NCI-H146 treated with DMSO at 0.1 percent for 48 hours (cell line): ENCODE measurements around the gene PTRHD1.
"Not testable (repeated sequence)": the region's sequence is repeated elsewhere in the genome, so short reads cannot be mapped to it uniquely, and the experiment has no call there.

ENCODE experiments used
- DNase-seq: peaks from one replicate; lab custom pipeline; 2025; ENCODE audit not compliant: unreplicated experiment; lab: John Stamatoyannopoulos, UW

The PTRHD1 gene

GRCh38 chr2:24792874-24793760, at the start of gene PTRHD1, which contains the start of gene CENPO:
PTRHD1 (minus strand) TSS chr2:24793391; CDS start chr2:24793377, 14 bp downstream.
CENPO (plus strand) TSS chr2:24793425; CDS start chr2:24793920, 495 bp downstream.
- peak; percentile 95 for DNase-seq

- no peak for DNase-seq
Observed at GRCh38 chr2:24842081-24843050, 49.2 kb upstream of the PTRHD1 start.

GRCh38 chr2:24840962-24841945, 48.1 kb upstream of the PTRHD1 start:
- DNase-seq: no peak

- no peak for DNase-seq
Observed at GRCh38 chr2:24840164-24840869, 47.1 kb upstream of the PTRHD1 start.

- no peak for DNase-seq
Observed at GRCh38 chr2:24839729-24840128, 46.5 kb upstream of the PTRHD1 start.

GRCh38 chr2:24838541-24838940, 45.4 kb upstream of the PTRHD1 start:
- no peak for DNase-seq

GRCh38 chr2:24837996-24838513, 44.9 kb upstream of the PTRHD1 start:
- no peak for DNase-seq

GRCh38 chr2:24836706-24837105, 43.5 kb upstream of the PTRHD1 start:
- DNase-seq: no peak

GRCh38 chr2:24836206-24836605, 43.0 kb upstream of the PTRHD1 start:
- no peak for DNase-seq

GRCh38 chr2:24835411-24835810, 42.2 kb upstream of the PTRHD1 start:
- not testable (repeated sequence) for DNase-seq

GRCh38 chr2:24834733-24835395, 41.7 kb upstream of the PTRHD1 start:
- no peak for DNase-seq

- DNase-seq: no peak
Observed at GRCh38 chr2:24833821-24834732, 40.9 kb upstream of the PTRHD1 start.

- peak; percentile 97 for DNase-seq
Observed at GRCh38 chr2:24832931-24833701, 39.9 kb upstream of the PTRHD1 start.

- no peak for DNase-seq
Observed at GRCh38 chr2:24832521-24832920, 39.3 kb upstream of the PTRHD1 start.

- DNase-seq: no peak
Observed at GRCh38 chr2:24832073-24832461, 38.9 kb upstream of the PTRHD1 start.

GRCh38 chr2:24831221-24832072, 38.3 kb upstream of the PTRHD1 start:
- DNase-seq: no peak
